Right renal cortex interstitium (tissue), 3 donors: ENCODE data around the gene TIMP3. TPM values are rescaled to one million over a fixed set of nuclear protein-coding genes. Genes with fewer than 3 reads are reported as not detected.

ENCODE experiments used
- DNase-seq, 3 donors: peaks; one replicate each; pipeline ENCODE4 v3.0.0-alpha.2; 2013; ENCODE audit warnings: low read depth in 3 of 3, low spot score in 2 of 3
- polyA plus RNA-seq, 3 donors: library from polyadenylated mRNA; unstranded; fragments of 120-200 nt; gene quantifications; one replicate each; pipeline ENCODE4 v1.2.1, GENCODE V29; 2013; ENCODE audit not compliant: insufficient read length in 3 of 3

The TIMP3 gene
- polyA plus RNA-seq, 3 donors, result 136 to 161 (median 147) TPM

DNA sequence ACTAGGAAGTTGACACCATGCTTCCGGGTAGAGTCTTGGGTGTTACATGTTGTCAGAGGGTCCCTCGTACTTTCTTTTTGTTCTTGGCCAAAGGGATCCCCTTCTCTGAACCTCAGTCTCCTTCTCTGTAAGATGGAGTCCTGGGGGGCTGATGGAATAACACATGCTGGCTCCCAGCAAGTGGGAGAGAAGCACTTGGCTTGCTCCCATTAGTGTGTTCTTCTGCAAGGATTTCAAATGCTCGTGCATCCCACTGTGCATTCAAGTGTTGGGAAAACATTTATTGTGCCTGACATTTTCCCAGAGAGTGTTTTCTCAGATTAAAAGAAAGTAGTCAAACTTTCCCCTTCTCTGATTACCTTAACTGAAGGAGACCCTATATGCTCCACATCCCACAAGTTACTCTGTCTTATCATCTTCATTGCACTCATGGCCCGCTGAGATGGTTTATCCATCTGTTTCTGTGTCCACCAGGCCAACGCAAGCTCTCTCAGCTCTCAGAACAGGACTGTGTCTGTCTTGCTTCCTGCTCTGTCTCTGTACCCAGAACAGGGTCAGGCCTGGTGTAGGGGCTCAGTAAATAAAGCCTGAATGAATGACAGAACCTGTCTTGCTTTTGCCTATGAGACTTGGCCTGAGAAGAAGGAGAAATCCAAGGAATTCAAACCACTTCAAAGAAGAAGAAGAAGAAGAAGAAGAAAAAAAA lies 16.0 kb upstream of the TIMP3 start:
- DNase-seq, result no peak

DNA sequence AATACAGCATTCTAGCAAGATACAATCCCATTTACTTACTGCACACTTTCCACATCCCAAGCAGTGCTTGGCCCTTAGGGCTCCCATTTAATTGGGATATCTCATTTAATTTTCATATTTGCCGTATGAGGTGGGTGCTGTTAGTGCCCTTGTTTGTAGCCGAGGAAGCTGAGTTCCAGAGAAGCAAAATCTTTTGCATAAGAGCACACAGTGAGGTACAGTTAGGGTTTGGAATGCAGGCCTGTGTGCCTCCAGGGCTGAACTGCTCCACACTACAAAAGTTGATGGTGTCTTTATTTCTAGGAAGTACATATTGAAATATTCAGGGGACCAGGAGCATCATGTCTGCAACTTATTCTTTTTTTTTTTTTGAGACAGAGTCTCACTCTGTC lies 15.5 kb upstream of the TIMP3 start:
- DNase-seq, result no peak

DNA sequence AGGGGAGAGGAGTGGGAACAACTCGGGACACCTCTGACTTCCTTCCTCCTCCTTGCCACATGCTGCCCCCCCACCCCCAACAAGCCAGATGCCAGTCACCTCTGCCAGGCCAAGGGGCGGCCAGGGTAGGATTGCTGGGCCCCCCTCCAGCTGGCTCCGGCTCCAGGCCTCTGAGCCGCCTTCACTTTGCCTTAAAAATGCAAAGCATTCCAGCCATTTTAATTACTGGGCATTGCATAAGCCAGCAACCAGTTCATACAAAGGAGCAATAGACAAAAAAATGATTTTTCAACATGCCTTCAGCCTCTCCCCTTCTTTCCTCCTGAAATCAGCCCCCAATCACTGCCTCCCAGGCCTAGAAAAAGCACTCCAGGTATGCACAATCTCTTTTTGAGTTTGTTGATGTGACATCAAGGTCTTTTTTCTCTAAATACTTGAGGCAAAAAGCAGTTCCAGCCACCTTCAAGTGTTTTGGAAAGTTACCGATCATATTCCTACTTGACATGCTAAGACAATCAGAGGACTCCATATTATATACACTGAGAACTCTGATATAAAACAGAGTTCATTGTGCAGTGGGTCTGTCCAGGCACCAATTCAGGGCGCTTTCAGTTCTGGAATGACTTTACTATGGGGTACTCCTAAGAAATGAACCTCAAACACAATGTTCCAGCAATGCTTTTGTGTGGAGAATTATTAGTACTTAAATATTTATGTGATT lies 12.4 kb upstream of the TIMP3 start:
- DNase-seq, result no peak

- DNase-seq, result no peak
Measured at GRCh38 chr22:32789797-32790620, 11.5 kb upstream of the TIMP3 start.

GRCh38 chr22:32791056-32791455 lies 10.4 kb upstream of the TIMP3 start:
- no peak for DNase-seq

GRCh38 chr22:32791485-32791884 lies 10.0 kb upstream of the TIMP3 start:
- DNase-seq, result no peak

DNA sequence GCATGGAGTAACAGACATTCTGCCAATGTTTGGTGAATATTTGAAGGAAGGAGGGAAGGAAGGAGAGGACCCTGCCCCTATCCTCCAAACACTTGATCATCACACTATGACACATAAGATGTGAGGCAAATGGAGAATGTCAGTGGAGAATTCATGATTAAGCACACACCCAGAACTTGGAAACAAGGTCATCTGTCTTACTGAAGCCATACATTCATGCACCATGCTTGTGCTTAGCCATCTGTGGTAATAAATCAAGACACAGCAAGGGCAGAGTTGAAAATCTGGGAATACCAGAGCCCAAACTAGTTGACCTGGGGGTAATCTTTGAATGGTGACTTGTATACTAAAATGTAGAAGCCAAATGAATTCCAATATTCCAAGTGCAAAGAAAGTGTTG lies 7.9 kb upstream of the TIMP3 start:
- DNase-seq, result no peak

GRCh38 chr22:32794449-32795213 lies 6.9 kb upstream of the TIMP3 start:
- no peak for DNase-seq

DNA sequence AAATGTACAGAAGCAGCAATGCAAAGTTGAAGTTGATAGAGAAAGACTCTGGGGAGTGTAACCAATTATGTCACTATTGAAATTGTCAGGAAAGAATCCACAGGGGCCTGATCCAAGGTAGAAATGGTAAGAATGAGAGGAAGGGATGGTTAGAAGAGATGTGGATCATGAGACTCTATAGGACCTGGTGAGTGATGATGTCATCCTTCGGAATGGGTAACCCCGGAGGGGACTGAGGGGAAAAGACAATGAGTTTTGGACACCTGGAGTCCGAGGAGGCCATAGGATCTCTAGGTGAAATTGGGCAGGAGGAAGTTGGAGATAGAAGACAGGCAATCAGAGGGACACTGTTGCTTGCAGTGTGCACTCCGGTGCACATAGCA lies 6.3 kb upstream of the TIMP3 start:
- no peak for DNase-seq

DNA sequence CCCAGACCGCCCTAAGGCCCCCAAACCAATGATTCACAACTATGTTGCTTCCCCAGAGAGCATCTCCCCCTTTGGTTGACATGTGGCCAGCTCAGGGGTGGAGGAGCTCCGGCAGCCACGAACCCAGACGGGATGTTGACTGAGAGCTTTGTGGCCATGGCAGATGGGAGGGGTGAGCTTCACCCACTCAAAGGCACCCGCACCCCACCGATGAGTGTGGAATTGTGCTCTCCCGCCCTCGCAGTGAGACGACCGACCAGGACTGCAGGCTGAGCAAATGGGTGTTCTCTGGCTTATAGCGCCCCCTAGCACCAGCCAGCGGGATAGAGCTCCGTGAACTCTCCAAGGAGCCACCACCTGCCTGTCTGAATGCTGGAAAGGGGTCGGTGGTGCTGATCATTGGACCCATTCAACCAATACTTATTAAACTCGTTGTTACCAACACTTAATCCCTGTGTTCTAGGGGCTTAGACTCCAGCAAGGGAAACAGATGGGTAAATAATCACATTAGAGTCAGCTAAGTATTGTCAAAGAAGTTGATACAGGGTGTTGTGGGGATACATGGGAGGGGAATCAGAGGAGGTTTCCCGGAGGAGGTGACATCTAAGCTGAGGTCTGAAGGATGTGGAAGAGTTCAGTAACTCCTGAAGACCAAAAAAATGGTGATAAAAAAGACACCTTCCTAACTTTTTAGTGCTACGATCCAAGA lies 4.5 kb upstream of the TIMP3 start:
- no peak for DNase-seq

GRCh38 chr22:32799496-32799895 lies 2.0 kb upstream of the TIMP3 start:
- no peak for DNase-seq

DNA sequence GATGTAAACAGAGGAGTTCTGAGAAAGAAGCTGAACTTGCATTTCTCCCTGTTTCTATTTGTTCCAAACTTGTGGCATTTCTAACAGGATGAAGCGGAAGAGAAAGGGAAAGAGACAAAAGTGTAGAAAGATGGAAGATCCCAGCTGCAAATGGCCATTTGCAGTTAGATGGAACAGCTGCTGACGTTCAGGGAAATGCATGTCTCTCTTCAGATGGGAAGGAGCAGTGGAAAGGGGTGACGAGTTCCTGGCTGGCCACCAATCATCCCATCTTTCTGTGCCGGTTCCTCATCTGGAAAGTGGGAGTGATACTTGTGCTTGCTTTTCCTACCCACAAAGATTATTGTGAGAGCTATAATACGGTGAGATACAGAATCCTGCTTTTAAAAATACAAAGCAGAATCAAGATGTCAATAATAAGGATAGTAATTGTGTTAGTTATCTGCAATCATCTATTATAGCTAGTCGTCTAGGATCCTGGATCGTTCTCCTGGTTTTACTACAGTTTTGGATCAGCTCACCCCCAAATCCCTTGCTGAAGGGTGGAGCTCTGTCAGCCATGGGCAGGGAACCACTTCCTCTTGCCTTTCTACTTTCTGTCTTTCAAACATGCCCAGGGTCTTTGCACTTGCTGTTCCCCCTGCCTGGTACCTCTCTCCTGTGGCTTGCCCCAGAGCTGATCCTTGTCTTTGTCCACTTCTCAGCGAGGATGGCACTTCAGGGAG lies 1.2 kb upstream of the TIMP3 start:
- DNase-seq, result no peak

- DNase-seq, result no peak
Measured at GRCh38 chr22:32800994-32801536, 440 bp upstream of the TIMP3 start.

GRCh38 chr22:32802237-32802765 lies 796 bp downstream of the TIMP3 start:
- DNase-seq, result no peak

- no peak for DNase-seq
Measured at GRCh38 chr22:32803020-32803737, 1.7 kb downstream of the TIMP3 start.

DNA sequence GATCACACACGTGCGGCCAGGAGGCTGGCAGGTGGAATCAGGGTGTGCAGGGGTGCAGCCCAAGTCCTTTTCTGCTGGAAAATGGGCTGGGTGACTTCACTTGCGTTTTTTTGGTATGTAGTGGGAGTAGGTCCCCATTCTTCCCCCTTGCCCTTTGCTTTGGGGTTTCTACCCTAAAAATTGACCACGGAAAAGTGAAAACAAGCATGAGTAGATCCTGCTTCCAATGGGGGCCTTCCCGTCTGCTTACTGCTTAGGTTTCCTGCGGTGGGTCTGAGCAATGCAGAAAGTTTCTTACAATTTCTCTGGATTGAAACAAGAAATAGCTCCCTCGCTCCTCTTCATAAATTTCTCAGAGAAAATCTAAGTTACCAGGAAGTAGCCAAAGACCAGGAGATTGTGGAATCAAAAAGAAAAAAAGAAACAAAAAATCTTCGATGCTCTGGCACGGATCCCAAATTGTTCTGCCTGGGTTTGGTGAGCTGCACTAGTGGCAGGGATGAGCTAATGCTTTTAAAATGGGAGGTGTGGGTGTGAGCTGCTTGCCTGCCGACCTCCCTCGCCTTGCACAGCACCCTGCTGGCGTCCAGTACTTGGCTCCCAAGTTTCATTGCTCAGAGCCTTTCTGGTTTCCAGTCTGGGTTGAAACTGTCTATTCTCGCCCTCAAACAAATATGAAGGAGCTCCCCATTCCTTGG lies 2.4 kb downstream of the TIMP3 start:
- no peak for DNase-seq

- no peak for DNase-seq
Measured at GRCh38 chr22:32804531-32805360, 3.2 kb downstream of the TIMP3 start.
